VCaP (cell line): Measurements from ENCODE around the gene COPS8.
A peak's percentile ranks its signal among the peaks of the same experiment; 100 is the strongest.

Experiments
- H3K27ac ChIP-seq: fragments of 450-650 bp; 2 replicates; pipeline ENCODE4 v1.5.1; 2017
- TF ChIP-seq, protein P1 (sequence below): fragments of 450-650 bp; conservative IDR thresholded peaks from 2 replicates; pipeline ENCODE4 v1.5.1; 2017; ENCODE audit warnings: mild to moderate bottlenecking, moderate library complexity

Gene COPS8

DNA sequence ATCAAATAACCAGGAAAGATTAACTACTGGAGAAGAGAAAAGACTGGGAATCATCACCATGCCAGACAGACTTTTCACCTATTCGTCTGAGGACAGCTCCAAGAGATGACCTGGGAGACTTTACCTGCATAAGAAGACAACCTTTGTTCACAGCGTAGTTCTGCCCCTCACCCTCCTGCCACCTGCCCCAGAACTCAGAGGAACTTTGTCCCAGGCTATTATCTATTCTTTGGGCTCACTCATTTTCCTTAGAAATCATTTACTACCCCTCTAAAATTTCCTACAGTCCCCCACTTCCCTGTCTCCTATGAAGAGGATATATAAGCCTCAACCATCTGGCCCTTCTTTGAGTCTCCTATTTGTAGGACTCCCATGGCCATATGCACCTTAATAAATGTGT lies 19.3 kb upstream of the COPS8 start:
- no peak overlapping the region for H3K27ac ChIP-seq
- TF ChIP-seq, protein P1, sequence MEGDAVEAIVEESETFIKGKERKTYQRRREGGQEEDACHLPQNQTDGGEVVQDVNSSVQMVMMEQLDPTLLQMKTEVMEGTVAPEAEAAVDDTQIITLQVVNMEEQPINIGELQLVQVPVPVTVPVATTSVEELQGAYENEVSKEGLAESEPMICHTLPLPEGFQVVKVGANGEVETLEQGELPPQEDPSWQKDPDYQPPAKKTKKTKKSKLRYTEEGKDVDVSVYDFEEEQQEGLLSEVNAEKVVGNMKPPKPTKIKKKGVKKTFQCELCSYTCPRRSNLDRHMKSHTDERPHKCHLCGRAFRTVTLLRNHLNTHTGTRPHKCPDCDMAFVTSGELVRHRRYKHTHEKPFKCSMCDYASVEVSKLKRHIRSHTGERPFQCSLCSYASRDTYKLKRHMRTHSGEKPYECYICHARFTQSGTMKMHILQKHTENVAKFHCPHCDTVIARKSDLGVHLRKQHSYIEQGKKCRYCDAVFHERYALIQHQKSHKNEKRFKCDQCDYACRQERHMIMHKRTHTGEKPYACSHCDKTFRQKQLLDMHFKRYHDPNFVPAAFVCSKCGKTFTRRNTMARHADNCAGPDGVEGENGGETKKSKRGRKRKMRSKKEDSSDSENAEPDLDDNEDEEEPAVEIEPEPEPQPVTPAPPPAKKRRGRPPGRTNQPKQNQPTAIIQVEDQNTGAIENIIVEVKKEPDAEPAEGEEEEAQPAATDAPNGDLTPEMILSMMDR, result no peak

DNA sequence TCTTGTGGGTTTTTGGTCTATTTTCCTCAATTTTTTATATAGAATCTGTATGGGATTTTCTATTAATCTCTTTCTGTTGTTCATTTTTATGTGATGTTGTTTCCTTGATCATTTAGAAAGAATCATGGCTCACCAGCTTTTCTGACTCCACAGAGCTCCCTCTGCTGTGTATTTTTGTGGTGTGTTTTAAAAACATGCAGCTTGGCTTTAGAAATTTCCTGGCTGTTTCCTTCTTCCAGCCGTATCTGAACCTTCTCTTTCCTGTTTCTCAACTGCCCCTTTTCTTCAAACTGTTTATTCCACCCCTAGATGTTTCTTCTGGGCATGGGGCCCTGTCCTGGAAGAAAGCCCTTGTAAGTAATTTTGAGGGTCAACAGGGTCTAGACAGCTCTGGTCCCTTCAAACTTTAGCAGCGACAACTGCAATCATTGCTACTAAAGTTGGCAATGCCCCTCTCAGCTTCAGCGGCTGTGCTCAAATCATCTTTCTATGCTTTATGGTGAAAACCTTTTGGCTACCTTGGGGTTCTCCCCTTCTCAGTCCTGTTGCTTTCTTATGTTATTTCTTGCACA lies 17.6 kb upstream of the COPS8 start:
- no peak overlapping the region for H3K27ac ChIP-seq
- TF ChIP-seq, protein P1, result peak; percentile 55

DNA sequence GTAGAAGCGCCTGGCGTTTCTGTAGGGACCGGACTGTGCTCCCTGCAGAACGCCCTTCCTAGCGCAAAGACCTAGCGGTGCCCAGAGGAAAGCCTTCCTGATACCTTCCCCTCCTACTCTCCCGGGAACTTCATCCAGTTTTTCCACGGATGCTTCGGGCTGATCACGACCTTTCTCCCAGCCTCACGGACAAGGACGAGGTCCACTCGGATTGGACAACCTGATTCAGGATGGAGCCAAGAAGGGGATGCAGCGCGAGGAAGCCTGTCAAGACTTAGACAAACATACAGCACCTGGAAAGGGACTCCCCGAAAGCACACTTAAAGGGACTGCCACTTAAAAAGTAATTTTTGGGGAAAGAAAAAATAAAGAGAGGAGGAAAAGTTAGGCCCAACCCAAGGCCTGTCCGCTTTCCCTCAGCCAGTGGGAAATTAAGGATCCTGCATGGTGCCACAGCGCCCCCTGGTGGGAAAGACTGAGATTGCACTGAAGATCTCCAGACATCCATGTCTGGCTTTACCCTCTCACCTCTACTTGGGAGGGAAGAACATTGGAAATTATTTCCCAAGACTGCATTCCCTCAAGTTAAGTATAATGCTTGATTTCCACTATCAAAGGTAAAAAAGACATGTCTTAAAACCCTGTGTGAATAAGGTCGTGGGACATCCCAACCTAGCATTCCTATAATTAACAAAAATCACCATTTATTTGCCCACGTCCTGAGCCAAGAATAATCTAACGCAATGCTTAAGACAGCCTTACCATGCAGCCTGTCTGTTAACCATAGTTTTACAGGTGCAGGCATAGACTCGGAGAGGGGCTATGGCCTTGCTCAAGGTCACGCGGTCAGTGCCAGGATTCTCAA lies 13.4 kb upstream of the COPS8 start:
- TF ChIP-seq, protein P1, result peak; percentile 98
- H3K27ac ChIP-seq, result no peak overlapping the region

DNA sequence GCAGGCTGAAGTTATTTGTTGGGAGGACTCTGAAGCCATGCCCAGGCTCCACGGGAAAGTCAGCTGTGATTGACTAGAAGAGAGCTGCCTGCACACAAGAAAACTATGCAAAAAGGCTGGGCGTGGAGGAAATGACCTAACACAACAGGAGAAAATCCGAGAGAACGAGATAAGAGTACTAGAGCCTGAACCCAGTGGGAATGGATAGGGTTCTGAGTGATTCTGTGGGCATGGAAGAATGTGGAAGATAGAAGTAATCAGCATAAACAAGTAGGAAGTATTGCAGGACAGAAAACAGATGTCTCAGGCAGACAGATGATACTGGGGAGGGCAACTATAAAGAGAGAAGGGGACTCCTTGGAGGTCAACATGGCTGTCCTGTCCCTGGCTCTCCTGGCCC lies 12.1 kb upstream of the COPS8 start:
- no peak overlapping the region for H3K27ac ChIP-seq
- TF ChIP-seq, protein P1, result no peak

DNA sequence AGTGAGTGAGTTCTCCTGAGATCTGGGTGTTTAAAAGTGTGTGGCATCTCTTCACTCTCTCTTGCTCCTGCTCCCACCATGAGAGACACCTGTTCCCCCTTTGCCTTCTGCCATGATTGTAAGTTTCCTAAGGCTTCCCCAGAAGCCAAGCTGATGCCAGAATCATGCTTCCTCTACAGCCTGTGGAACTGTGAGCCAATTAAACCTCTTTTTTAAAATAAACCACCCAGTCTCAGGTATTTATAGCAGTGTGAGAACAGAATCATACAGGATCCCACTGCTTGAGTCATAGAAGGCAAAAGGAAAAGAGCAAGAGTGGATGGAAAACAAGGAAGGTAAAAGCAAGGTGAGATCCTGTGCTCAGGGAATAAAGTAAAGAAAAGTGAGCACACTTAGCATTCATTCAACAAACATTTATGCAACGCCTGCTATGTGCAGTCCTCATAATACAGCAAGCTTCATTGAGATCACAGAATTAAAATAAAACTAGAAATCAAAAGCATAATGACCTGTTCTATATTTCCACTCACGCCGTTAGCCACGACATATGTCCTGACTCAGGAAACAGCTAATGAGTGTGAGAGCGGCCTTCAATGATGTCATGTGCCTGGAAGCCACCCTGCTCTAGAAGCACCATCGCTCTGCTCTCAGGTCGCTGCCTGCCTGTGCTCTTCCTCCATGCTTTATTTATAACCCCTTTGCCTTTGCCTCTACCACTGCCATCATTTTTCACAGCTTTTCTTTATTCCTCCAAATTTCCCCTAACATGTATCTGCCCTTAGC lies 11.3 kb upstream of the COPS8 start:
- H3K27ac ChIP-seq, result no peak overlapping the region
- TF ChIP-seq, protein P1, result no peak

DNA sequence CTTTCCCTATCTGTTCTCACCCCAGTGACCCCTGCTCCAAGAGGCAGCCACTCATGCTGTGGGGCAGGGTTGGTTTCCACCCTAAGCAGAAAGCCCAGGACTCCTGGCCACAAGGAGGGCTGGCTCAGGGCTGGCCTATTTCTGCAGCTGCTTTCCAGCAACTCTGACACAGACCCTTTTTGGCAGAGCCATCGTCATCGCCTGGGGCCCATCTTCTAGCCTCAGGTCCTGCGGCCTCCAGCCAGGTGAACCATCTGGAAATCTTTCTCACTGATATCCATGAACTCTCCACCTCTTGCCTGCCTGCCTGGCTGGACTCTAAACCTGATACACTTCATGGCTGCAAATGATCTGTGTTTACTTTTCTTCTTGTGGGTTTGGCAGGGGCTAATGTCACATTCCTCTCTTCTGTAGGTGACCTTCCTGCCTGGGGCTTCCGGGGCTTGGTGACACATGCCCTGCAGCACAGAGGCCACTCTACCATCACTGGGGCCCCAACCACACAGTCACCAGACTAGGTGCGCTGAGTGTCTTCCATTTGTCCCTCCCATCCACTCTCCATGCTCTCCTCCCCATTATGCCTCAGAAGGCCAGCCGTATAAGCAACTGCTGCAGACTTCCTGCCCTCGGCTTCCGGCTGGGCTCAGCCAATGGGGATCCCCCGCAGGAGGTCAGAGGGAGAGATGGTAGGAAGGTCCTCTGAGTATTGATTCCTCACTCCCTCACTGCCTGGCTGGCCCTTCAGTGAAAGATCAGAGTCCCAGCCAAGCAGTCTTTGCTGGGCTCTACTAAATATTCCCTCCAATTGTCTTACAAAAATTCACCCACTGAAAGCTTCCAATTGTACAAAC lies 9.7 kb upstream of the COPS8 start:
- H3K27ac ChIP-seq, result no peak overlapping the region
- TF ChIP-seq, protein P1, result no peak
